HCT116 (cell line): ENCODE measurements around the gene SPESP1. TPM values are rescaled to one million over a fixed set of nuclear protein-coding genes. Genes with fewer than 3 reads are reported as not detected.

Experiments used
- ATAC-seq: fragments of 200-7000 bp; cut with Tn5 transposase; 2 replicates; pipeline ENCODE4 v1.9.1; 2020; ENCODE audit warnings: mild to moderate bottlenecking, moderate library complexity
- BruUV-seq: library from RNA; stranded (reverse); fragments of 400-500 nt; replicated peaks from 2 replicates; lab custom pipeline; 2021; lab: Mats Ljungman, UMichigan
- CTCF ChIA-PET: fragments of 300-600 bp; sonication (Branson Sonifier 250); formaldehyde crosslinking; loops from one replicate; lab custom pipeline; 2021; ENCODE audit warnings: antibody characterized with exemption; lab: Charles Lee
- POLR2A ChIA-PET: fragments of 300-600, 350-600 bp; sonication (Branson Sonifier 250); formaldehyde crosslinking; loops from one replicate; lab custom pipeline; 2021; ENCODE audit warnings: antibody characterized with exemption; lab: Charles Lee
- RAD21 ChIA-PET, 2 experiments: fragments of 300-600 bp; sonication (Branson Sonifier 250); formaldehyde crosslinking; loops; one replicate each; lab custom pipeline; 2023; ENCODE audit warnings: low total read pairs in 2 of 2; ENCODE audit not compliant: uncharacterized antibody in 2 of 2, unreplicated experiment in 2 of 2, low non-redundant PET in 1 of 2; lab: Charles Lee
- DNase-seq: peaks from one replicate; pipeline ENCODE4 v3.0.0-alpha.2; 2010; ENCODE audit warnings: low read depth, low spot score
- H2AFZ ChIP-seq: fragments of 200-600 bp; shearing (Covaris generic), sonication (generic); 2 replicates; pipeline ENCODE4 v1.6.1; 2017; ENCODE audit warnings: low read depth, mixed run types, mixed read lengths, antibody characterized with exemption, low read length; ENCODE audit not compliant: poor library complexity, severe bottlenecking
- H3K27ac ChIP-seq: 2 replicates; pipeline ENCODE4 v1.5.1; 2012; ENCODE audit warnings: low read depth, low read length
- H3K27me3 ChIP-seq: fragments of 200-600 bp; sonication (generic); 2 replicates; pipeline ENCODE4 v1.6.1; 2016; ENCODE audit warnings: mixed run types, low read length, mixed read lengths; ENCODE audit not compliant: insufficient read depth
- H3K36me3 ChIP-seq, 2 experiments: fragments of 200-500 bp in 1 of 2; fragments of 200-600 bp in 1 of 2; sonication (Bioruptor generic) in 1 of 2; sonication (generic) in 1 of 2; 2 replicates each; pipeline versions ENCODE4 v1.5.1 to v1.6.1; 2014 to 2016; ENCODE audit warnings: low read length in 2 of 2, inconsistent platforms in 1 of 2, mixed read lengths in 1 of 2, mixed run types in 1 of 2; ENCODE audit not compliant: insufficient read depth in 2 of 2, control insufficient read depth in 1 of 2
- H3K4me1 ChIP-seq, 2 experiments: fragments of 200-600 bp in 1 of 2; sonication (generic) in 1 of 2; 2 replicates each; pipeline versions ENCODE4 v1.5.1 to v1.6.1; 2012 to 2017; ENCODE audit warnings: low read length in 2 of 2, inconsistent platforms in 1 of 2, mild to moderate bottlenecking in 1 of 2, mixed read lengths in 1 of 2, mixed run types in 1 of 2, moderate library complexity in 1 of 2; ENCODE audit not compliant: insufficient read depth in 2 of 2, control insufficient read depth in 1 of 2
- H3K4me2 ChIP-seq: fragments of 200-600 bp; sonication (generic); 2 replicates; pipeline ENCODE4 v1.6.1; 2017; ENCODE audit warnings: mixed run types, low read length, mixed read lengths
- H3K4me3 ChIP-seq, 2 experiments: fragments of 200-600 bp in 1 of 2; sonication (generic) in 1 of 2; replicated peaks in 1 of 2; 2 replicates each; pipeline ENCODE4 v1.5.1; 2011 to 2016; ENCODE audit warnings: low read length in 2 of 2, control low read depth in 1 of 2, low read depth in 1 of 2, mild to moderate bottlenecking in 1 of 2, mixed read lengths in 1 of 2, mixed run types in 1 of 2
- H3K79me2 ChIP-seq: fragments of 200-600 bp; sonication (generic); 2 replicates; pipeline ENCODE4 v1.6.1; 2017; ENCODE audit warnings: mild to moderate bottlenecking, mixed run types, low read length, moderate library complexity, mixed read lengths; ENCODE audit not compliant: insufficient read depth
- H3K9ac ChIP-seq: fragments of 200-600 bp; sonication (generic); 2 replicates; pipeline ENCODE4 v1.6.1; 2016; ENCODE audit warnings: low read length, mixed read lengths
- H3K9me2 ChIP-seq: fragments of 200-600 bp; sonication (generic), shearing (Covaris generic); 2 replicates; pipeline ENCODE4 v1.6.1; 2017; ENCODE audit warnings: mixed run types, mild to moderate bottlenecking, moderate library complexity; ENCODE audit not compliant: insufficient read depth
- H3K9me3 ChIP-seq, 2 experiments: fragments of 200-500 bp in 1 of 2; fragments of 200-600 bp in 1 of 2; sonication (Bioruptor generic) in 1 of 2; sonication (generic) in 1 of 2; 2 replicates each; pipeline ENCODE4 v1.6.1; 2014 to 2017; ENCODE audit warnings: low read length in 2 of 2, mixed read lengths in 2 of 2, inconsistent platforms in 1 of 2, low read depth in 1 of 2, mild to moderate bottlenecking in 1 of 2, mixed run types in 1 of 2, moderate library complexity in 1 of 2; ENCODE audit not compliant: control insufficient read depth in 1 of 2, insufficient read depth in 1 of 2
- H4K20me1 ChIP-seq: fragments of 200-600 bp; sonication (generic), shearing (Covaris generic); 2 replicates; pipeline ENCODE4 v1.6.1; 2017; ENCODE audit warnings: mixed run types, mild to moderate bottlenecking, moderate library complexity; ENCODE audit not compliant: insufficient read depth
- CEBPB ChIP-seq: IDR thresholded peaks from 2 replicates; pipeline ENCODE4 v1.6.1; 2012; ENCODE audit warnings: low read depth
- EGR1 ChIP-seq: IDR thresholded peaks from 2 replicates; pipeline ENCODE4 v1.6.1; 2012; ENCODE audit warnings: low read depth
- POLR2A ChIP-seq: IDR thresholded peaks from 2 replicates; pipeline ENCODE4 v1.7.0; 2011; ENCODE audit warnings: borderline replicate concordance; ENCODE audit not compliant: insufficient read depth, insufficient read length; ENCODE audit errors: extremely low read depth
- POLR2AphosphoS5 ChIP-seq: IDR thresholded peaks from 2 replicates; pipeline ENCODE4 v1.6.1; 2011; ENCODE audit warnings: mild to moderate bottlenecking, low read depth, low read length, moderate library complexity
- TCF7L2 ChIP-seq: IDR thresholded peaks from 2 replicates; pipeline ENCODE4 v1.7.0; 2011; ENCODE audit warnings: borderline replicate concordance, inconsistent platforms; ENCODE audit not compliant: insufficient read depth, insufficient read length; ENCODE audit errors: extremely low read depth
- intact Hi-C: fragments of 100-400 bp; cut with micrococcal nuclease; formaldehyde crosslinking; loops from 2 replicates; pipeline ENCODE4 v1.10.0; 2022
- total RNA-seq: library from RNA; stranded (reverse); gene quantifications from one replicate; pipeline ENCODE4 v1.2.1, GENCODE V29; 2021; ENCODE audit not compliant: unreplicated experiment
- TF ChIP-seq, protein P1 (sequence below): IDR thresholded peaks from 2 replicates; pipeline ENCODE4 v1.6.1; 2012; ENCODE audit warnings: low read depth

SPESP1 gene
- total RNA-seq, 1 experiment from 2014 or later, result not detected

DNA sequence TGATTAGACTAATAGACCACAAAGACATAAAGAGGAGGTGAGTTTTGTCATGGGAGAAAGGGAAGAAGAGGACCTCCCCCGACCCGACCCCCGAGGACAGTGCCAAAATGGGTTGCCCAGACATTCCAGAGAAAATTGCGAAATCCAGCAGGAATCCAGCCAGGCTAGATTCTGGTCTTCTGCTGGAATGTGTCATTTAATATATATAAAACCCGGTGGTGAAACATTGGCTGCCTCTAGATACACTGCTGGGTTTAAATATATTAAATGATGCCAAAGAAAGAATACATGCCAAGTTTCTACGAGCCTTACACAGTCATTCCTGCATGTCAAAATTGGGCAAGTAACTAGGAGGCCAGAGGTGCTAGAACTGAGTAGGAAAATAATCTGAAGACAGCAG lies 45.3 kb upstream of the SPESP1 start:
- ATAC-seq (no peak), DNase-seq (no peak)
- Histone ChIP-seq H3K27me3 (no peaks in the 10 kb centered on the region), H3K79me2 (no peaks in the 10 kb centered on the region), H3K9ac (no peak overlapping the region), H3K9me2 (no peaks in the 10 kb centered on the region), H3K9me3 (no peaks in the 10 kb centered on the region), H3K4me1 (peaks cover 0 to 7% of the 10 kb centered on the region in 2 experiments; a peak in 1 of 4 replicates), H2AFZ (no peak overlapping the region), H3K4me2 (peak overlapping the region; percentile 2; the same call in 1 of the 2 replicates), H3K36me3 (no peaks in the 10 kb centered on the region), H3K27ac (no peak overlapping the region), H4K20me1 (no peaks in the 10 kb centered on the region), H3K4me3 (no peak overlapping the region)
- ChIA-PET RAD21 (no interaction called here), POLR2A (no interaction called here), CTCF (interaction anchor here (3.4 kb wide), 1 partner anchor 9 kb away, joined by 17 read pairs; no protein-coding TSS in a partner anchor)
- BruUV-seq, result no TSS peak
- no peak for TF ChIP-seq TCF7L2
- TF ChIP-seq CEBPB, result peak; percentile 86
- intact Hi-C loops, result no loop called here

GRCh38 chr15:68887120-68887519 lies 43.2 kb upstream of the SPESP1 start:
- RAD21 ChIA-PET, result no interaction called here
- Histone ChIP-seq H3K27ac (no peak overlapping the region), H3K36me3 (no peaks in the 10 kb centered on the region), H2AFZ (no peak overlapping the region), H3K4me3 (no peak overlapping the region), H3K27me3 (no peaks in the 10 kb centered on the region), H4K20me1 (no peaks in the 10 kb centered on the region), H3K79me2 (no peaks in the 10 kb centered on the region), H3K9me2 (no peaks in the 10 kb centered on the region), H3K4me2 (no peak overlapping the region), H3K4me1 (peaks cover 0 to 7% of the 10 kb centered on the region in 2 experiments; a peak in 1 of 4 replicates), H3K9me3 (no peaks in the 10 kb centered on the region), H3K9ac (no peak overlapping the region)
- BruUV-seq, result no TSS peak
- CTCF ChIA-PET, result interaction anchor here (3.4 kb wide), 1 partner anchor 11 kb away, joined by 17 read pairs; no protein-coding TSS in a partner anchor
- no peak for ATAC-seq
- POLR2A ChIA-PET, result no interaction called here
- TF ChIP-seq POLR2AphosphoS5 (no peak), POLR2A (no peak), EGR1 (no peak)
- TF ChIP-seq, protein P1, sequence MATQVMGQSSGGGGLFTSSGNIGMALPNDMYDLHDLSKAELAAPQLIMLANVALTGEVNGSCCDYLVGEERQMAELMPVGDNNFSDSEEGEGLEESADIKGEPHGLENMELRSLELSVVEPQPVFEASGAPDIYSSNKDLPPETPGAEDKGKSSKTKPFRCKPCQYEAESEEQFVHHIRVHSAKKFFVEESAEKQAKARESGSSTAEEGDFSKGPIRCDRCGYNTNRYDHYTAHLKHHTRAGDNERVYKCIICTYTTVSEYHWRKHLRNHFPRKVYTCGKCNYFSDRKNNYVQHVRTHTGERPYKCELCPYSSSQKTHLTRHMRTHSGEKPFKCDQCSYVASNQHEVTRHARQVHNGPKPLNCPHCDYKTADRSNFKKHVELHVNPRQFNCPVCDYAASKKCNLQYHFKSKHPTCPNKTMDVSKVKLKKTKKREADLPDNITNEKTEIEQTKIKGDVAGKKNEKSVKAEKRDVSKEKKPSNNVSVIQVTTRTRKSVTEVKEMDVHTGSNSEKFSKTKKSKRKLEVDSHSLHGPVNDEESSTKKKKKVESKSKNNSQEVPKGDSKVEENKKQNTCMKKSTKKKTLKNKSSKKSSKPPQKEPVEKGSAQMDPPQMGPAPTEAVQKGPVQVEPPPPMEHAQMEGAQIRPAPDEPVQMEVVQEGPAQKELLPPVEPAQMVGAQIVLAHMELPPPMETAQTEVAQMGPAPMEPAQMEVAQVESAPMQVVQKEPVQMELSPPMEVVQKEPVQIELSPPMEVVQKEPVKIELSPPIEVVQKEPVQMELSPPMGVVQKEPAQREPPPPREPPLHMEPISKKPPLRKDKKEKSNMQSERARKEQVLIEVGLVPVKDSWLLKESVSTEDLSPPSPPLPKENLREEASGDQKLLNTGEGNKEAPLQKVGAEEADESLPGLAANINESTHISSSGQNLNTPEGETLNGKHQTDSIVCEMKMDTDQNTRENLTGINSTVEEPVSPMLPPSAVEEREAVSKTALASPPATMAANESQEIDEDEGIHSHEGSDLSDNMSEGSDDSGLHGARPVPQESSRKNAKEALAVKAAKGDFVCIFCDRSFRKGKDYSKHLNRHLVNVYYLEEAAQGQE, result no peak
- no peak for DNase-seq
- intact Hi-C loops, result no loop called here
